Thyroid gland (tissue), 4 donors: ENCODE results near the gene PSEN2.

Source experiments
- CTCF ChIP-seq, 6 experiments: fragments of 200-600 bp in 3 of 6; fragments of 450-650 bp in 3 of 6; sonication (generic) in 3 of 6; IDR thresholded peaks; one replicate each; pipeline ENCODE4 v1.5.1; 2016 to 2019; ENCODE audit warnings: antibody characterized with exemption in 6 of 6, mild to moderate bottlenecking in 2 of 6, inconsistent platforms in 1 of 6, moderate library complexity in 1 of 6
- POLR2A ChIP-seq, 2 donors: fragments of 450-650 bp; IDR thresholded peaks; one replicate each; pipeline ENCODE4 v1.6.1; 2017; ENCODE audit warnings: antibody characterized with exemption in 2 of 2, mild to moderate bottlenecking in 2 of 2, moderate library complexity in 1 of 2

DNA sequence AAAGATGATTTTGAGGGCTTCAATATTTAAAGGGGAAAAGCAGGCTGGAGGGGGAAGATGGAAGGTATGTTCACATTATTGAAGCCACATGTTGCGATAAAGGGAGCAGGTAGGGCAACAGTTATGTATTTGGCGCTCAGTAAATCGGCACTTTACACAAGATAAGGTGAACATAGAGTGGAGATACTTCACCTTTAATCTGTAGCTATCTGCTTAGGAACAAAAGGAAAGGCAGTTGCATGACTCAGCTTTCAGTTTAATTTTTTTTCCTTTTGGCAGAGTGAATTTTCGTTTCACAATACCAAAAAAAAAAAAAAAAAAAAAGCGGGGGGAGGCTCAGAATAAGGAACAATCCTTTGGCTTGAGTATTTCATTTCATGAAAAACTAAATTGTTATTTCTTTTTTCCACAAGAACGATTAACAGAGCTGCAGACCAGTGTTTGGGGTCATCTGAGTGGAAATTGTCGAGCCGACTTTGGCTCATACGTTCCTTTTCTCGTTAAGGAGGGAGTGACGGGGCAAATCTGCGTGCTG is 68.6 kb downstream of the PSEN2 start:
- TF ChIP-seq CTCF (IDR thresholded peaks at IDR 0.05) (no peak), POLR2A (IDR thresholded peaks at IDR 0.05) (no peak)
